Measurements from ENCODE around the gene JAZF1. TPM values are rescaled to one million over a fixed set of nuclear protein-coding genes. Genes with fewer than 3 reads are reported as not detected.

JAZF1 gene
- total and polyA plus RNA-seq, 10 of the 15 experiments (the other 5 are each of a cell fraction or from before 2014, with no cell fraction given), result 0.04 to 0.82 (median 0.15) TPM; not detected in 3

GRCh38 chr7:27910326-27910725, 270.3 kb downstream of the JAZF1 start:
- H3K27ac ChIP-seq (ENCODE audit: control insufficient read depth, insufficient read depth), result no peak overlapping the region
- H4K20me1 ChIP-seq (ENCODE audit: control insufficient read depth, insufficient read depth), result no peaks in the 10 kb centered on the region
- FAIRE-seq (no peak), ATAC-seq (no peak), DNase-seq (ENCODE audit: low read depth, low spot score) (no peak)
- H3K36me3 ChIP-seq (ENCODE audit: control insufficient read depth in 2 of 2, insufficient read depth in 2 of 2, low read length in 1 of 2), result no peaks in the 10 kb centered on the region
- no TSS peak for BruUV-seq (replicated peaks)
- H3K9me3 ChIP-seq (replicated peaks; ENCODE audit: control insufficient read depth, insufficient read depth, low read length), result no peaks in the 10 kb centered on the region
- no peak overlapping the region for H3K4me2 ChIP-seq (ENCODE audit: control insufficient read depth, insufficient read depth)
- no peak overlapping the region for H2AFZ ChIP-seq (ENCODE audit: control insufficient read depth, low read depth, low read length)
- in situ Hi-C loops (cut with MboI) (no loop called here), intact Hi-C loops (cut with micrococcal nuclease; ENCODE audit: unreplicated experiment) (no loop called here)
- no peaks in the 10 kb centered on the region for H3K4me1 ChIP-seq (ENCODE audit: control insufficient read depth, insufficient read depth, low read length)
- CTCF ChIA-PET, result interaction anchor here (1.0 to 1.4 kb wide), 2 partner anchors 11 to 714 kb away, joined by 3 to 4 read pairs; no protein-coding TSS in a partner anchor
- H3K79me2 ChIP-seq (ENCODE audit: control insufficient read depth, insufficient read depth, low read length), result no peaks in the 10 kb centered on the region
- POLR2A ChIA-PET, result no interaction called here
- no peak overlapping the region for H3K9ac ChIP-seq (ENCODE audit: control insufficient read depth, insufficient read depth, low read length)
- RAD21 ChIA-PET (ENCODE audit: unreplicated experiment), result no interaction called here
- SMC1A ChIA-PET (ENCODE audit: uncharacterized antibody, unreplicated experiment), result interaction anchor here (8.3 kb wide), 1 partner anchor 9 kb away, joined by 44 read pairs; no protein-coding TSS in a partner anchor
- TF ChIP-seq ZBED1 (IDR thresholded peaks at IDR 0.05; ENCODE audit: borderline replicate concordance) (no peak), MYB (IDR thresholded peaks at IDR 0.05; ENCODE audit: borderline replicate concordance, low read depth, low read length) (no peak), FOXK2 (IDR thresholded peaks at IDR 0.05) (no peak), SPI1 (IDR thresholded peaks at IDR 0.05; ENCODE audit: borderline replicate concordance, insufficient read depth, low read depth, low read length) (no peak), ZNF274 (IDR thresholded peaks at IDR 0.05; ENCODE audit: insufficient read depth, insufficient read length) (no peak), TCF12 (IDR thresholded peaks at IDR 0.05; ENCODE audit: low read depth, low read length) (no peak), SIX5 (IDR thresholded peaks at IDR 0.05; ENCODE audit: low read depth, low read length, severe bottlenecking) (no peak), ZNF384 (IDR thresholded peaks at IDR 0.05; ENCODE audit: borderline replicate concordance, low read depth, low read length) (no peak), NKRF (conservative IDR thresholded peaks at IDR 0.05) (no peak), PRDM15 (CRISPR knock-in tag; IDR thresholded peaks at IDR 0.05) (no peak)
- peaks cover 1 to 3% of the 10 kb centered on the region in 2 experiments; a peak in 1 of 4 replicates for H3K27me3 ChIP-seq (replicated peaks in 1 of 2; ENCODE audit: control insufficient read depth in 2 of 2, insufficient read depth in 2 of 2, low read length in 1 of 2)
- no peak overlapping the region for H3K4me3 ChIP-seq
- 78% methylated on average over 3 of the region's 3 CpGs for WGBS (ENCODE audit: insufficient coverage, insufficient replicate concordance, low lambda C conversion rate, missing lambda C conversion rate)
